DMS79 (cell line): Measurements from ENCODE around the gene MCF2L2.
"Not testable (repeated sequence)": the region's sequence is repeated elsewhere in the genome, so short reads cannot be mapped to it uniquely, and the experiment has no call there.

Source experiments
- DNase-seq: peaks from one replicate; lab custom pipeline; 2025; lab: John Stamatoyannopoulos, UW

MCF2L2 gene

DNA sequence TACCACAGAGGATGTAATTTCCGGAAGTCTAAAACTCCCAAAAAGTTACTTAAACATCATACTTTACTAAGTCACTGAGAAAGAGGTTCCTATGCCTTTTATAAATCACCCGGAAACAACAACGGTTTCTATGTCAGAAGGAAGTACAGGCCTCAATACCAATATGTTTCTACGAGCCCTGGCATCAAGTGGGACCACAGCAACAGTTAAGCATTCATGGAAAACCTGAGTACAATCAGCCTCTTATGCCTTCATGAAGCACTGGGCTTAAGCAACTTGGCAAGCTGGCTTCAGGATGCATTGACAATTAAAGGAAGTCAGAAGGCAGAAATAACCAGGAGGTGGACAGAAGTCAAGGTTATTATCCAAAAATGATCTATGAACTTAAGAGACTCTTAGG is 194.5 kb downstream of the MCF2L2 start:
- no peak for DNase-seq

DNA sequence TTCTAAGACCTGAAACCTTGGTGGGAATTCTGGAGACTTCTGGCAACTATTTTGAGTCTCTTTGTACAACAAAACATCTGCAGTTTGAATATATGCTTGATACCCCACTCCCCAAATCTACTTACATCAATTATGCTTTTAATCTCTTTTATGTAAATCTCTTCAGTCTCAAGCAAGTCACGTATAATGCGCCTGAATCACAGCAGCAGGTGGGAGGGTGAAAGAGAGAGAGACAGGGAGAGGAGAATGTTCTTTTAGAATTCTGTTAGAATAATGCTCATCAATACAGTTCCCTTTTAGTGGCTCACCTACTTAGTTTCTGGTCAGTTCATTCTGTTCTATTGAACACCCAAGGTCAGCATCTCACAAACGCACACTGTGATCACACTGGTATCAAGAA is 197.6 kb downstream of the MCF2L2 start:
- DNase-seq, result no peak

DNA sequence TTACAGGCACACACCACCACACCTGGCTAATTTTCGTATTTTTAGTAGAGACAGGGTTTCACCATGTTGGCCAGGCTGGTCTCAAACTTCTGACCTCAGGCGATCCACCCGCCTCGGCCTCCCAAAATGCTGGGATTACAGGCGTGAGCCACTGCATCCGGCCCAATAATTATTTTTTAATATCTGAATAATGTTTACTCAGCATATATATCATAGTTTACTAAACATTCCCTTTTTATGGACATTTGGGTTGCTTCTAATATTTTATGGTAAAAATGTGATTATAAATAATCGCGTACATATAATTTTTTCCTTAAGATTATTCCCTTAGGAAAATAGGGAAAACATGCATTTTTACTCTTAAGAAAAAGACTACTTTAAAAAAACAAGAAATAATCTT is 198.2 kb downstream of the MCF2L2 start:
- not testable (repeated sequence) for DNase-seq

DNA sequence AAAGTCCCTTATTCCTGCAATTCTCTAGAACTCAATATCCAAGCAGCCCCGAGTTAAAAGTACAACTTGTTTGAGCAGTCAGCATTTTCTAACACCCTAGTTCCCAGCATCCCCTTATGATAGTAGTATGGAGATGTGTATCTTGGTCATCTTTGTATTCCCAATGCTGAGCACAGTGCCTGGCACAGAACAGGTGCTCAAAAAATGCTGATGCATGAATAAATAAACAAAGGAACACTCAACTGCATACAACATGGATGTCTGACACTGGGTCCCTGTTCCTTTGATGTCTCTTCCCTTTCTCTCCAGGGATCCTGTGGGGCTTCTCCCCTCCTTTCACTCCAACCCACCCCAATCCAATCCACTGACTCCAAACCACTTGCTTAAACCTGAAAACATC is 199.2 kb downstream of the MCF2L2 start:
- DNase-seq, result no peak

DNA sequence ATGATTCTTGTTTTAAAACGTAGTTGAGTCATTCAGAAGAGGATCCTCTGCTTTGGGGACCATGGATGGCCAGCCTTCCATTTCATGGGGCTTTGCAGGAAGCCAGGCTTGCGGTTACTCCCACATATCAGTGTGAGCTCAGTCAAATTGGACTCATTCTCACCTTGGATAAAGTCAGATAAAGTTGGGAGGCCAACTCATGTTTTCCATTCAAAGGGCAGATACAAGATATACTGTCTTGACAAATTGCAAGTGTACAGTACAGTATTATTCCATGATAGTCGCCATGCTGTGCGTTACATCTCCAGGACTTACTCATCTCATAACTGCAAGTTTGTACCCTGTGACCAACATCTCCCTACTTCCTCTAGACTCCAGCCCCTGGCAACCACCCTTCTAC is 200.8 kb downstream of the MCF2L2 start:
- DNase-seq, result no peak

DNA sequence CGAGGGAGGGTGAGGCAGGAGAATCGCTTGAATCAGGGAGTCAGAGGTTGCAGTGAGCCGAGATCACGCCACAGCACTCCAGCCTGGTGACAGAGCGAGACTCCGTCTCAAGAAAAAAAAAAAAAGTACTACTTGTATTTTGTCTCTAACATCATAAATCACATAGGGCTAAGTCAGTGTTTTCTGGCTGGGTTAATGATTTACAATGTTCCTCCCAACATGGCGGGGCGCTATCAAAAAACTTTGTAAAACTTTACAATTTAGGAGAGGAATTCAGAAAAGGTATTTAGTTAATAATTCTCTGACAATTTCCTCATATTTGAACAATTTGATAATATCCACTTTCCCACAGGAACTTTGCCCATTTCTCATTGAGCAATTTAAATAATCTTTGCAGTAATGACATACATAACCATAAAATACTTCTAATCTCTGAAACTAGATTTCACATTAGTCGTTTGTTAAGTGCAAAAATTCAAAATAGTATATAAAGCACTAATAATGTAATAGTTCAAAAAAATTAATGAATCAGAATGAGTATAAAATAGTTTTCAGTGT is 202.0 kb downstream of the MCF2L2 start:
- no peak for DNase-seq

DNA sequence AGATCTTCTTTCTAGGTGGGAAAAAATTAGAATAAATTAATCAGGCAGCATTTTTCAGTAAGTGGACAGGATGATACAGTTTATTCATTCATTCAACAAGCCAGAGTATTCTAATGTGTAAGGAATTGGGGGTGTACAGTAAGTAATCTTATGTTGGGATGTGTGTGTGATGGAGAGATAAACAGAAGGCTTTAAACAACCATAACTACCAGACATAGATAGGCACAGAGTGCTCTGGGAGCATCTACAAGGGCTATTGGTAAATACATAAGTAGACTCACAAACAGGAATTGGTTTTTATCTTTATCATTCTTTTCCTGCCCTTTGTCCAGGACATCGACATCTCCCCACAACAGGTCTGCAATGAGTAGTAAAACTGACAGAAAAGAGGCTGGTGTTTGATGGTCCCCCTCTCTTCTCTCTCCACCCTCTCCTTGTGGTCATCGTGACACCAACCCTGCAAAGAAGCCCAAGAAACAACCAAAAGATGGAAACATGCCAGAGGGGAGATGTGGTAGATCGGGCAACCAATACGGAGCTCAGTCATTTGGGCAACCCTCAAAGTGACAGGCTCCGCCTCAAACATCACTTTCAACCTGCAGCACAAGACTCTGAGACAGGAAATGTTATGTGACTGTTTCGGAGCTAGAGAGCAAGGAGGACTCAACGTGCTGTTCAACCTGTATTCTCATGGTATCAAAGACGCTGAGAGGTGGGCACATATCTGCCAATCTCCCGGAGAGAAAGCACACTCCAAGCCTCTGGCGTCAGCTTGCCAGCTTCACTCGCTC is 204.0 kb downstream of the MCF2L2 start:
- no peak for DNase-seq

DNA sequence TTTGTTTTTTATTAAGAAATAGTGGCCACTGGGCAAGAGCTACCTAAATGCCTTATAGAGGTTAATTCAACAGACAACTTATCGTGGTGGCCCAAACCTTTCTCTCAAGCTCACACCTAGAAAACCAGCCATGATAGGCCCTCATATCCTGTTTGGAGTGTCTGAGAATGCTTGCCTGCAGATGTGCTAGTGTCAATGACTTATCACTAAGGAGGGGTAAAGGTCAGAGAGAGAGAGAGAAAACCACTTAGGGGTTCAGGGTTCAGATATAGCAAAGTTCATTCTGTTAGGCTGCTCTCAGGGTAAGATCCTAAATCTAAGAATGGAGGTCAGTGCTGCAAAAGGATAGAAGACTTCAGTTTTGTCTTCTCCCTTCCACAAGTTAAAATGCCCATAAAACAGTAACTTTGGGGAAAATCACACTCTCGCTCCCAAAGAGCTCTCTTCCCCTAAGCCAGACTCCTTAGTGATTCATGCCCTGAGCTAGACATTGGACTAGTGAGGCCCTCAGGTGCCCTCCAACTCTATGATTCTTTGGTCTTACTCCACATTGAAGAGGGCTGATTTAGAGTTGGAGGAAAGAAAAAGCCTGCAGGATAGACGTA is 205.7 kb downstream of the MCF2L2 start:
- no peak for DNase-seq

DNA sequence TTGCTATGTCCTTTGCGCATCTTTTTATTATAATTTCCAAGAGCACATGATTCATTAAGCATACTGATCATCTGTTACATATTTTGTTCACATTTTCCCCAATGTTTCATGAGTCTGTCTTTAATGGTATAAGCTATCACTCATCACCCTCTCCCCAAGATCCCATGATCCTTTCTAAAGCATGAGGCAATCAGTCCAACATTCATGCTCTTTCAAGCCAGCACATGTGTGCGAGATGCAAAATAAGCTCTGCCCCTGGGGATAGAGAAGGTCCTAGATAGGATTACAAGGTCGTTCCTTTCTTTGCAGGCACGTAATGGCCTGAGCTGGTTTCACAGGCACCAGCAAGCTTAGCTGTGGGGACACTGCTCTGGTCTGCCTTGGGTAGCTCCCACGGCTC is 207.6 kb downstream of the MCF2L2 start:
- DNase-seq, result no peak

DNA sequence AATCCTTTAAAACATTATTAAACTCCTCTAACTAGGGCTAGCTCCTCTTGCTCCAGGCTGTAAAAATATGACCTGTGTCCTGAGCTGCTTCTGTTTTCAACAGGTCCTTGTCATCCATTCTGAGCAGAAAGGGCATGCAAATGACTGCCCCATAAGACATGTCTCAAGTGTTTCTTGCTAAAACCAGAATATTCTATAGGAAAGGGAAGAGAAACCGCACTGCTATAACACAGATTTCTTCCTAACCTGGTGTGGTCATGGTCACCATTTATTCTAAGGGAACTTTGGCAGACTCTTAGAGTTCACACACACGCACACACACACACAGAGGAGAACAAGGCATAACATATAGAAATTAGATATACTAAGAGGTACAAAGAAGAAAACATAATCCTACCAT is 209.6 kb downstream of the MCF2L2 start:
- DNase-seq, result no peak

DNA sequence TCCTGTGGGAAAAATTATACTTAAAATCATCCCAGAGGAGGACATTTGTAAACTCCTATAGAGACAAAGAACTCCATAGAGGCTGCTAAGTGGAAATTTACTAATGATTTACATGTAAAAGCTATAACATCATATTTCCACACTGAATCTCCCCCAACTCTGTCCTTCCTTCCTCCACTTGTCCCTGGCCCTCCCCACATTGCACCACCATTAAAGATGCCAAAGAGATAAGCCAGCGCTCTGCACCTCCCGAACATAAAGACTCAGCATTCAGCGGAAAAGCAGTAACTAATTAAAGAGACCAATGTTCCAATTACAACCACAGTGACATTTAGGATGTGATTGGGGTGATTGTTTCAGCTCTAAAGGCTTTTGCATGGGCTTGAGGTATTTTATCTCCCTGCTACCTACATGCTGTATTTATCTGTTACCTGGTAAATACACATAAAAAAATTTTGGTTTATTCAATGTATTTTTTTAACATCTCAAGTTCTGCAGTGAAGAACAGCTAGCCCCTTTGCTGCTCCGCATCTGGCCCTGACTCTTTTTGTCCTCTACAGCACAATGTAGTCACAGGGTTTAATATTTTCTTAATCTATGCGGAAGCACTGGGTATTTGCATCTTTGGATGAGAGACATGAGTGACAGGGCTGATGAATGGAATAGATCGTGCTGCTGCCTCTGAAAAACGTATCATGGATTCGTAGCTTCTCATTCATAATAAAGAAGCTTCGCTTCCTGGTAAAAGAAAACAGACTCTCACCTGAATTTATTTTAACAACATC is 210.7 kb downstream of the MCF2L2 start:
- DNase-seq, result no peak

DNA sequence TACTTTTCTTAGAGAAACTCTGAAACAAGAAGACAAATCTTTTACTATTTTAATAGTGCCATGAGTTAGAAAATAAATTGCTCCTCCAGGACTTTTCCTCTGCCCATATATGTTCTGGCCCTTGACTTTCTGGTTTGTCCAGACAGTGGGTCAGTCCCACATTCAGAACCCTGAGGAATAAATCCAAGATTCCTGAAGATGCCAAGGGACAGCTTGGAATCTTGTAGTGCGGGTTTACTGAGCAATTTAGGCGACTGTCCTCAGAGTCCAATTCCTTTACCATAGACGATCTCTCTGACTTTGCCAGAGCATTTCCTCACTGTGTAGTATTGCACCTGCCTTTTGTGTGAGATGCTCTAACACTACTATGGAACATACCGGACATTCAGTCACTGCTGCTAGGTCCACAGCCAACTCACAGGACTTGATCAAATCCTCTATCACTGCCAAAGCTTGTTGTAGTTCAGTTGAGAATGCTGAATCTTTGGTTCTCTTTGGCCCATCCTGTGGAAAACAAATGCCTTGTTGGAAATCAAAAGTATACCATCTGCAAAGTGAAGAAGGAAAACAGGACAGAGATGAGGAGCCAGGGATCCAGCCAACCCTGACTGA is 212.7 kb downstream of the MCF2L2 start:
- DNase-seq, result no peak

DNA sequence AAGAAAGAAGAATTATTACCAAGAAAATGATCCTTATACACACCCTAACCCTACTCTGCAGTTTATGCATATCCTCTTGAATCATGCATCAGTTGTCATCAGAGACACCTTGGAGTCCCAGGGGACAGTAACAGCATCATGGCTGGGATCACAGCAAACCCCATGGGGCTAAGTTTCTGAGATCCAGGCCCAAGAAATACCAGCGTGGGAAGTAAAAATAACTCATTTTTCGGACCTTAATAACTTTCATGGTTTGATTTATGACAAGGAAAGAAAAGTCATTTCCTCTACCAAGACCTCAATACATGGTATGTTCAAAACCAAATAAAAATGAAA is 214.2 kb downstream of the MCF2L2 start:
- no peak for DNase-seq

DNA sequence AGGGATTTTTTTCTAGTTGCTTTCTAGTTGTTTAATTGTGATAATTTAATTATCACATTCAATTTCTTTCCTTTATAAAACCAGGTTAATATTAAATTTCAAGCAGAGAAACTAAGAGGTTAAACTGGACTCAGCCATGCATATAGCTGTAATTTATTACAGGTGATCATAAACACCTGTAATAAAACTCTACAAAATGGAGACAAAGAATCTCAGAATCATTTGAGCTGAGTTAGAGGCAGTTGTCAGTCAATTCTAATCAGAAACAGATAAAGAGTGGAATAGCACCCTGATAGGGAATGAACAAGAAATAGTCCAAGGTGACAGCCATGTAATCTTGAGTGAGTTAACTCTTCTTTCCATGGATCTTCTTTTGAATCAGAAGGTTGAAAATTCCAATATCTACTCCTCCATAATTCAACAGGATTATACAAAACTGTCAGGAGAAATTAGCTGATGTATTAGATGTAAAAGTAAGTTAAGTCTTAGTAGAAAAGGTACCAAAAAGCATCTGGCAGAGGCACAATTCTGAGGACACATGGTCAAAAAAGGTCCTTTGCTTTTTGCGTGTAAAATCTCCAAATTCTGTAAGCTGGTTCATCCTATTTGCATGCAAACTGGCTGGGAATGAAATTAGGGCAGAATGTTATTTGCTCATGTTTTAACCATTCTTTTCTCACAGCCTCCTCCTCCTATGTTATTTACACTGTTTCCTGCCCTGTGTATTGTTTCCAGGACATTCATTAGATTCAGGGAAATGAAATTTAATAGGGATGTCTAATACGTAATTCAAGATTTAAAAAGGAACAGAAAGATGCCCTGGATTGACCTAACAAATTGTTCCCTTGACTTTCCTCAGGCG is 214.8 kb downstream of the MCF2L2 start:
- DNase-seq, result no peak

DNA sequence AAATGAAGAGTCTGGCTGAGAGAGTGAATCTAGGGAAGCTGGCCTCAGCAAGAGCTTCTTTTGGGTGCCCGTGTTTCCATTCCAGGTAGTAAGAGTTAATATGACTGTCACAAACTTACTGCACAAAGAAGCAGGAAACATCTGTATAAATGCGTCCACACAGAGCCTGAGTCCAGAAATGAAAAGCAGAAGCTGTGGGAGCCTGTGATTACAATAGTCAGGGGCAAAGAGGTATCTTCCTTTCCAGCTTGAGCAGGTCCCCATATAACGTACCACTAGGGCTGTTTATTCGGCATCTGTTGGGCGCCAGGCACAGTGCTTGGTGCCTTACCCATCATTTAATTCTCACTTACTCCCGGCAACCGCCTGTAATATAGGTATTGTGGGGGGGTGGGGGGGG is 215.9 kb downstream of the MCF2L2 start:
- no peak for DNase-seq

DNA sequence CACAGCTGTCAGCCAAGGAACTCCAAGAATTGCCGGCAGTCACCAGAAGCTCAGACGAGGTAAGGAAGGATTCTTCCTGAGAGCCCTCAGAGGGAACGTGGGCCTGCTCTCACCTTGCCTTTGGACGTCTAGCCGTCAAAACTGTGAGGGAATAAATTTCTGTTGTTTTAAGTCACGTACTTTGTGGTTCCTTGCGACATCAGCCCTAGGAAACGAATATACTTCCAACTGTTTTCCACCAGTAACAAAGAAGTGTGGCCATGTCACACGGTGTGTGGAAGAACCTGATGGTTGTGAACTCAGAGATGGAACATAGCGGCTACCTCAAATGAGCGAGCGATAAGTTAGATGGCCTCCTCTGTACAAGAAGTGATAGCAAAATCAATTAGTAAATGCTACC is 216.3 kb downstream of the MCF2L2 start:
- no peak for DNase-seq

DNA sequence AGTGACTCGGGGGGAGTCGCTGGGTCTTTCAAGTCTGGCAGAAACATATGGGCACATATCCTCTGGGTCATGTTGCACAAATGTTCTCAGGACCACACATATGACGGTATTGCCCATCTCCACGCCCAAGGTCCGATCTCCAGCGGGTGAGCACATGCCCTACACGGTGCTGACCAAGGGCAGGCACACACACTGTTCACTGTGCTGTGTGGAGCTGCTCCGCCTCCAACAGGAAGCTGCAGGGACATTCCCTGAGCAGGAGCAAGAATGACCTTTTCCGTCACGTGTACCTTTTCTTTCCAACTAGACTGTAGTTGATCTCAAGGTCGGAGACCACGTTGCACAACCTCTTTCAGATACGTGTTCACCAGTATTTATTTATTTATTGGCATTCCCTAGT is 217.1 kb downstream of the MCF2L2 start:
- no peak for DNase-seq

DNA sequence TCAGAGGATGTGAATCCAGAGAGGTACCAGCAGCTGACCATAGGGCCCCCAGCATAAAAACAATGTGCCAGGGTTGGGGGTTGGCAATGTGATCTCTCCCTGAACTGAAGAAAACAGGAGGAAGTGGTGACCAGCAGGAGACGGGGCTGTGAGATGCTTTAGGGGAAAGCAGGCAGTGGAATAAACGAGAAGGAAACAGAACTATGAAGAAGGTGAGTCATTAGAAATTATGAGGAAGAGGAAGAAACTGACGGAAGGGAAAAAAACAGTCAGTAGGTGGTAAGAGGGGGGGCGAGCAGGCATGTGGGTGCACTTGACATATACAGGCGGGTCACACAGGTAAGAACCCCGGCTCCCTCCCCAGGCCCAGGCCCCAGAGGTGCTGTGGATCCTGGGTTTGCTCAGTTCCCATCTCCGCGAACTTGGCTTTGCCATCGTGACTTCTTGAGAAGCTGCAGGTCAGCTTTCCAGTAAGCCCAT is 217.5 kb downstream of the MCF2L2 start:
- DNase-seq, result no peak

DNA sequence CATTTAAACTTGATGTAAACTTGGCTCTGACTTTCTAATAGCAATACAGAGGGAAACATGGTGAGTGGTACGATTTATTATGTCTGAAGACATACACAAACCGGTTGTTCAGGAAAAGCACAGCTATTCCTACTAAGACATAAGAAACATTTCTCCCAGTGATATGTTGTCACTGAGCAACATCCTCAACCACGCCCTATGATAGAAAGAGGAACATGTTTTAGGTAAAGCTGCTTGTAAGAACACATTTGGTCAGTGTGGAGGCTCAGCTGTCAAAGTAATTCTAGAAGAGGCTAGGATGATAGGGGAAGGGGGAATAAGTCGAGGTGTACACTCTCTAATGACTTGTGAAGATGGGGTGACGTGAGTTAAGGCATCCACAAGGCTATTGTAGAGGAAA is 218.1 kb downstream of the MCF2L2 start:
- DNase-seq, result no peak

DNA sequence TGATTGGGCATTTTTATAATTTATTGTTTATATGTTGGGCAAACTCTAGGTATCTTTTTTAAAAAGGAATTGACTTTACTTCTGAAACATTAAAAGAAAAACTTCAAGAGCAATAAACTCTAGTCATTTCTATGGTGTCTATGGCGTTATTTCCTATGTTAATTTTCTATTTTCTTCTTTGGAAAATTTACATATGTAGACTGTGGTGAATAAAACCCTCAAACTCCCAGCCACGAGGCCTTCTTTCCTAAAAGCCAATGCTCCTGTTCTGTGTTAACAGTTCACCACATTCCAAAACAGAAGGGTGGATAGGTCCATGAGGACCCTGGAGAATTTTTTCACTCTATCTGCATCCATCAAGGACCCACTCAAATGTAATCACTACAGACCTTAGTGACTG is 219.6 kb downstream of the MCF2L2 start:
- no peak for DNase-seq

DNA sequence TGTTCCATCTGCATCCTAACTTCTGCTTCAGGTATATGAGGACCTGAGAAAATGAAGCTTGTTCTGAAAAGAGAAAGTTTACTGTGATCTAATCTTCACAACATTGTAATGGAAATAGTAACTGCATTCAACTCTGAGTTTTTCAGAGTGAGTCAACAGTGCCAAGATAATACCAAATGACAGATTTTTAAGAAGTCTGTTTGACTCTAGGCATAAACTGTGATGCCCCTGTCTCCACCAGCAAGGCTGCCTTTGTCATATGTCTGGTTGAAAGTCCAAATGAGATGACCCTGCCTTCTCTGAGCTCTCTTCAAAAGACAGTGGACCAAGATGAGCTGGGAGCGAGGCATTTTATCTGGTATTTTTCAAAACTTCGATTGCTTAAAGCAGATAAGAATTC is 220.2 kb downstream of the MCF2L2 start:
- no peak for DNase-seq
